HCT116 (cell line): ENCODE results near the gene C19orf38. TPM values are rescaled to one million over a fixed set of nuclear protein-coding genes. Genes with fewer than 3 reads are reported as not detected.

Source experiments
- ATAC-seq: fragments of 200-7000 bp; cut with Tn5 transposase; 2 replicates; pipeline ENCODE4 v1.9.1; 2020; ENCODE audit warnings: mild to moderate bottlenecking, moderate library complexity
- BruUV-seq: library from RNA; stranded (reverse); fragments of 400-500 nt; replicated peaks from 2 replicates; lab custom pipeline; 2021; lab: Mats Ljungman, UMichigan
- CTCF ChIA-PET: fragments of 300-600 bp; sonication (Branson Sonifier 250); formaldehyde crosslinking; loops from one replicate; lab custom pipeline; 2021; ENCODE audit warnings: antibody characterized with exemption; lab: Charles Lee
- POLR2A ChIA-PET: fragments of 300-600, 350-600 bp; sonication (Branson Sonifier 250); formaldehyde crosslinking; loops from one replicate; lab custom pipeline; 2021; ENCODE audit warnings: antibody characterized with exemption; lab: Charles Lee
- RAD21 ChIA-PET, 2 experiments: fragments of 300-600 bp; sonication (Branson Sonifier 250); formaldehyde crosslinking; loops; one replicate each; lab custom pipeline; 2023; ENCODE audit warnings: low total read pairs in 2 of 2; ENCODE audit not compliant: uncharacterized antibody in 2 of 2, unreplicated experiment in 2 of 2, low non-redundant PET in 1 of 2; lab: Charles Lee
- DNase-seq: peaks from one replicate; pipeline ENCODE4 v3.0.0-alpha.2; 2010; ENCODE audit warnings: low read depth, low spot score
- H2AFZ ChIP-seq: fragments of 200-600 bp; shearing (Covaris generic), sonication (generic); 2 replicates; pipeline ENCODE4 v1.6.1; 2017; ENCODE audit warnings: low read depth, mixed run types, mixed read lengths, antibody characterized with exemption, low read length; ENCODE audit not compliant: poor library complexity, severe bottlenecking
- H3K27ac ChIP-seq: 2 replicates; pipeline ENCODE4 v1.5.1; 2012; ENCODE audit warnings: low read depth, low read length
- H3K27me3 ChIP-seq: fragments of 200-600 bp; sonication (generic); 2 replicates; pipeline ENCODE4 v1.6.1; 2016; ENCODE audit warnings: mixed run types, low read length, mixed read lengths; ENCODE audit not compliant: insufficient read depth
- H3K36me3 ChIP-seq, 2 experiments: fragments of 200-500 bp in 1 of 2; fragments of 200-600 bp in 1 of 2; sonication (Bioruptor generic) in 1 of 2; sonication (generic) in 1 of 2; 2 replicates each; pipeline versions ENCODE4 v1.5.1 to v1.6.1; 2014 to 2016; ENCODE audit warnings: low read length in 2 of 2, inconsistent platforms in 1 of 2, mixed read lengths in 1 of 2, mixed run types in 1 of 2; ENCODE audit not compliant: insufficient read depth in 2 of 2, control insufficient read depth in 1 of 2
- H3K4me1 ChIP-seq, 2 experiments: fragments of 200-600 bp in 1 of 2; sonication (generic) in 1 of 2; 2 replicates each; pipeline versions ENCODE4 v1.5.1 to v1.6.1; 2012 to 2017; ENCODE audit warnings: low read length in 2 of 2, inconsistent platforms in 1 of 2, mild to moderate bottlenecking in 1 of 2, mixed read lengths in 1 of 2, mixed run types in 1 of 2, moderate library complexity in 1 of 2; ENCODE audit not compliant: insufficient read depth in 2 of 2, control insufficient read depth in 1 of 2
- H3K4me2 ChIP-seq: fragments of 200-600 bp; sonication (generic); 2 replicates; pipeline ENCODE4 v1.6.1; 2017; ENCODE audit warnings: mixed run types, low read length, mixed read lengths
- H3K4me3 ChIP-seq, 2 experiments: fragments of 200-600 bp in 1 of 2; sonication (generic) in 1 of 2; replicated peaks in 1 of 2; 2 replicates each; pipeline ENCODE4 v1.5.1; 2011 to 2016; ENCODE audit warnings: low read length in 2 of 2, control low read depth in 1 of 2, low read depth in 1 of 2, mild to moderate bottlenecking in 1 of 2, mixed read lengths in 1 of 2, mixed run types in 1 of 2
- H3K79me2 ChIP-seq: fragments of 200-600 bp; sonication (generic); 2 replicates; pipeline ENCODE4 v1.6.1; 2017; ENCODE audit warnings: mild to moderate bottlenecking, mixed run types, low read length, moderate library complexity, mixed read lengths; ENCODE audit not compliant: insufficient read depth
- H3K9ac ChIP-seq: fragments of 200-600 bp; sonication (generic); 2 replicates; pipeline ENCODE4 v1.6.1; 2016; ENCODE audit warnings: low read length, mixed read lengths
- H3K9me2 ChIP-seq: fragments of 200-600 bp; sonication (generic), shearing (Covaris generic); 2 replicates; pipeline ENCODE4 v1.6.1; 2017; ENCODE audit warnings: mixed run types, mild to moderate bottlenecking, moderate library complexity; ENCODE audit not compliant: insufficient read depth
- H3K9me3 ChIP-seq, 2 experiments: fragments of 200-500 bp in 1 of 2; fragments of 200-600 bp in 1 of 2; sonication (Bioruptor generic) in 1 of 2; sonication (generic) in 1 of 2; 2 replicates each; pipeline ENCODE4 v1.6.1; 2014 to 2017; ENCODE audit warnings: low read length in 2 of 2, mixed read lengths in 2 of 2, inconsistent platforms in 1 of 2, low read depth in 1 of 2, mild to moderate bottlenecking in 1 of 2, mixed run types in 1 of 2, moderate library complexity in 1 of 2; ENCODE audit not compliant: control insufficient read depth in 1 of 2, insufficient read depth in 1 of 2
- H4K20me1 ChIP-seq: fragments of 200-600 bp; sonication (generic), shearing (Covaris generic); 2 replicates; pipeline ENCODE4 v1.6.1; 2017; ENCODE audit warnings: mixed run types, mild to moderate bottlenecking, moderate library complexity; ENCODE audit not compliant: insufficient read depth
- ATF3 ChIP-seq: IDR thresholded peaks from 2 replicates; pipeline ENCODE4 v1.6.1; 2012
- CBX3 ChIP-seq: IDR thresholded peaks from 2 replicates; pipeline ENCODE4 v1.6.1; 2012; ENCODE audit warnings: low read depth
- CEBPB ChIP-seq: IDR thresholded peaks from 2 replicates; pipeline ENCODE4 v1.6.1; 2012; ENCODE audit warnings: low read depth
- EGR1 ChIP-seq: IDR thresholded peaks from 2 replicates; pipeline ENCODE4 v1.6.1; 2012; ENCODE audit warnings: low read depth
- ELF1 ChIP-seq: IDR thresholded peaks from 2 replicates; pipeline ENCODE4 v1.6.1; 2012; ENCODE audit warnings: low read depth, borderline replicate concordance
- FOSL1 ChIP-seq: IDR thresholded peaks from 2 replicates; pipeline ENCODE4 v1.6.1; 2012; ENCODE audit warnings: low read depth
- JUND ChIP-seq: IDR thresholded peaks from 2 replicates; pipeline ENCODE4 v1.6.1; 2012
- RAD21 ChIP-seq: IDR thresholded peaks from 2 replicates; pipeline ENCODE4 v1.6.1; 2012; ENCODE audit warnings: low read depth, mild to moderate bottlenecking
- REST ChIP-seq: IDR thresholded peaks from 2 replicates; pipeline ENCODE4 v1.6.1; 2012; ENCODE audit warnings: low read depth
- SIN3A ChIP-seq: IDR thresholded peaks from 2 replicates; pipeline ENCODE4 v1.6.1; 2012; ENCODE audit warnings: low read depth
- SRF ChIP-seq: IDR thresholded peaks from 2 replicates; pipeline ENCODE4 v1.6.1; 2012; ENCODE audit warnings: low read depth
- TCF7L2 ChIP-seq: IDR thresholded peaks from 2 replicates; pipeline ENCODE4 v1.7.0; 2011; ENCODE audit warnings: borderline replicate concordance, inconsistent platforms; ENCODE audit not compliant: insufficient read depth, insufficient read length; ENCODE audit errors: extremely low read depth
- YY1 ChIP-seq: IDR thresholded peaks from 2 replicates; pipeline ENCODE4 v1.6.1; 2011; ENCODE audit warnings: low read length, low read depth, moderate library complexity, mild to moderate bottlenecking; ENCODE audit not compliant: insufficient replicate concordance; ENCODE audit errors: extremely low read depth
- ZNF274 ChIP-seq: fragments of 200-500 bp; sonication (Bioruptor generic); IDR thresholded peaks from 2 replicates; pipeline ENCODE4 v1.6.1; 2014; ENCODE audit warnings: mild to moderate bottlenecking, low read depth, low read length, inconsistent platforms
- intact Hi-C: fragments of 100-400 bp; cut with micrococcal nuclease; formaldehyde crosslinking; loops from 2 replicates; pipeline ENCODE4 v1.10.0; 2022
- total RNA-seq: library from RNA; stranded (reverse); gene quantifications from one replicate; pipeline ENCODE4 v1.2.1, GENCODE V29; 2021; ENCODE audit not compliant: unreplicated experiment
- TF ChIP-seq, protein P1 (sequence below): IDR thresholded peaks from 2 replicates; pipeline ENCODE4 v1.6.1; 2012

C19orf38 gene
- total RNA-seq, 1 experiment from 2014 or later: 0.74 TPM

DNA sequence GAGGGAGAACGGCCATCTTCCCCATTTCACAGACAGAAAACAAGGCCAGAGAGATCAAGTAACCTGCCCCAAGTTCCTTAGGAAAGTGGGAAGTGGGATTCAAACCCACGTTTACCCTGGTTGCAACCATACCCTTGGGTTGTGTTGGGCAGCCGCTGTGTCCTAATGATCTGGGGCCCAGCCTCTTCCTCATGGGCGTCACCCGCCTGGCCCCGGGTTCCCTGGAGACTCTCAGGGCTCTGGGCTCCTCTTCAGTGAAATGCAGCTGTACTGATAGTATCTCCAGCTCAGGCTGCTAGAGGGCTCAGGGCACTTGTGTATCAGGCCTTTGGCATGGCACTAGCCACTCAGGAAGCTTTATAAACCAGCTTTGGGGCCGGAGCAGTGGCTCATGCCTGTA is 22.0 kb upstream of the C19orf38 start:
- Histone ChIP-seq H3K79me2 (no peaks in the 10 kb centered on the region), H3K4me3 (no peak overlapping the region), H3K9ac (no peak overlapping the region), H3K4me1 (no peaks in the 10 kb centered on the region)
- RAD21 ChIA-PET: no interaction called here
- DNase-seq: no peak
- no peak for TF ChIP-seq ELF1
- TF ChIP-seq FOSL1: no peak
- no peak for TF ChIP-seq YY1
- no peak for TF ChIP-seq CEBPB
- no peak for TF ChIP-seq ZNF274
- TF ChIP-seq, all 23 proteins: peak for 0
- Histone ChIP-seq H3K27ac (no peak overlapping the region), H3K36me3 (peaks cover 14 to 29% of the 10 kb centered on the region in 2 experiments), H3K9me3 (no peaks in the 10 kb centered on the region), H2AFZ (no peak overlapping the region), H3K4me2 (no peak overlapping the region), H3K9me2 (no peaks in the 10 kb centered on the region), H3K27me3 (no peaks in the 10 kb centered on the region), H4K20me1 (no peaks in the 10 kb centered on the region)
- CTCF ChIA-PET: interaction anchor here (1.0 kb wide), 1 partner anchor 10 kb away, joined by 3 read pairs; the partner anchor contains the start of gene TMED1
- BruUV-seq: no TSS peak
- ATAC-seq: no peak
- intact Hi-C loops: no loop called here
- POLR2A ChIA-PET: no interaction called here

- no peak overlapping the region for H3K27ac ChIP-seq
- no peak for TF ChIP-seq TCF7L2
- TF ChIP-seq EGR1: no peak
- no peak for TF ChIP-seq CBX3
- no peak for TF ChIP-seq RAD21
- no peak for TF ChIP-seq SIN3A
- no peak for TF ChIP-seq REST
- TF ChIP-seq, protein P1, sequence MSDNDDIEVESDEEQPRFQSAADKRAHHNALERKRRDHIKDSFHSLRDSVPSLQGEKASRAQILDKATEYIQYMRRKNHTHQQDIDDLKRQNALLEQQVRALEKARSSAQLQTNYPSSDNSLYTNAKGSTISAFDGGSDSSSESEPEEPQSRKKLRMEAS: no peak
- no peak for TF ChIP-seq JUND
- no peak for TF ChIP-seq SRF
- no peak for TF ChIP-seq ATF3
- DNase-seq (no peak), ATAC-seq (no peak)
- no peak overlapping the region for H3K9ac ChIP-seq
- POLR2A ChIA-PET: no interaction called here
- H4K20me1 ChIP-seq: no peaks in the 10 kb centered on the region
- RAD21 ChIA-PET: no interaction called here
- no TSS peak for BruUV-seq
- no peaks in the 10 kb centered on the region for H3K9me3 ChIP-seq
- no peaks in the 10 kb centered on the region for H3K9me2 ChIP-seq
- CTCF ChIA-PET: interaction anchor here (1.0 kb wide), 1 partner anchor 9 kb away, joined by 3 read pairs; the partner anchor contains the start of gene TMED1
- H3K4me2 ChIP-seq: no peak overlapping the region
- no peaks in the 10 kb centered on the region for H3K79me2 ChIP-seq
- H3K36me3 ChIP-seq: peaks cover 14 to 29% of the 10 kb centered on the region in 2 experiments
- no peaks in the 10 kb centered on the region for H3K27me3 ChIP-seq
- H3K4me3 ChIP-seq: no peak overlapping the region
- intact Hi-C loops: no loop called here
- no peak overlapping the region for H2AFZ ChIP-seq
- H3K4me1 ChIP-seq: no peaks in the 10 kb centered on the region
These were observed 21.4 kb upstream of the C19orf38 start for GRCh38 chr19:10826846-10827245.
